Breast epithelium (tissue), 4 donors: Measurements from ENCODE around the gene SPART. TPM values are rescaled to one million over a fixed set of nuclear protein-coding genes. Genes with fewer than 3 reads are reported as not detected.

Experiments
- DNase-seq, 2 donors: peaks; one replicate each; pipeline ENCODE4 v3.0.0-alpha.2; 2019; ENCODE audit warnings: low spot score in 2 of 2
- H3K27ac ChIP-seq, 2 donors: fragments of 200-600 bp; sonication (generic) in 1 of 2; one replicate each; pipeline ENCODE4 v1.5.1; 2016 to 2019; ENCODE audit warnings: mild to moderate bottlenecking in 1 of 2
- H3K27me3 ChIP-seq, 2 donors: fragments of 200-600 bp; sonication (generic) in 1 of 2; one replicate each; pipeline versions ENCODE4 v1.5.1 to v1.6.0; 2017 to 2019; ENCODE audit warnings: control low read depth in 1 of 2, mild to moderate bottlenecking in 1 of 2
- H3K36me3 ChIP-seq: fragments of 200-600 bp; one replicate; pipeline ENCODE4 v1.5.1; 2019
- H3K4me1 ChIP-seq, 2 donors: fragments of 200-600 bp; sonication (generic); one replicate each; pipeline ENCODE4 v1.5.1; 2016 to 2019; ENCODE audit warnings: control low read depth in 1 of 2
- H3K4me3 ChIP-seq, 3 donors: fragments of 200-600 bp; sonication (generic); 1 replicate in 2 of 3; 2 replicates in 1 of 3; pipeline ENCODE4 v1.5.1; 2016 to 2019; ENCODE audit warnings: mild to moderate bottlenecking in 3 of 3, moderate library complexity in 2 of 3
- H3K9me3 ChIP-seq, 2 donors: fragments of 200-600 bp; sonication (generic) in 1 of 2; one replicate each; pipeline ENCODE4 v1.5.1; 2016 to 2019; ENCODE audit warnings: control low read depth in 1 of 2
- POLR2A ChIP-seq: fragments of 450-650 bp; IDR thresholded peaks from one replicate; pipeline ENCODE4 v1.6.1; 2016; ENCODE audit warnings: antibody characterized with exemption, mild to moderate bottlenecking, moderate library complexity
- POLR2AphosphoS5 ChIP-seq, 3 donors: sonication (generic); formaldehyde crosslinking; IDR thresholded peaks; one replicate each; pipeline ENCODE4 v1.6.1; 2017; ENCODE audit warnings: antibody characterized with exemption in 3 of 3
- intact Hi-C: fragments of 100-400 bp; cut with DNase I; formaldehyde crosslinking; loops from one replicate; pipeline ENCODE4 v1.15.1; 2023; ENCODE audit warnings: low total_unique reads
- total RNA-seq, 3 donors: library from RNA; depleted of rRNA; stranded (reverse); fragments of >200 nt; gene quantifications; one replicate each; pipeline ENCODE4 v1.1.0, GENCODE V29; 2016
- TF ChIP-seq, protein P1 (sequence below), 3 donors: fragments of 450-650 bp; IDR thresholded peaks; one replicate each; pipeline ENCODE4 v1.5.1; 2016 to 2017; ENCODE audit warnings: antibody characterized with exemption in 3 of 3, mild to moderate bottlenecking in 3 of 3, moderate library complexity in 3 of 3

The SPART gene
- total RNA-seq, 3 donors from 2014 or later = 79.6 to 111 (median 105) TPM

DNA sequence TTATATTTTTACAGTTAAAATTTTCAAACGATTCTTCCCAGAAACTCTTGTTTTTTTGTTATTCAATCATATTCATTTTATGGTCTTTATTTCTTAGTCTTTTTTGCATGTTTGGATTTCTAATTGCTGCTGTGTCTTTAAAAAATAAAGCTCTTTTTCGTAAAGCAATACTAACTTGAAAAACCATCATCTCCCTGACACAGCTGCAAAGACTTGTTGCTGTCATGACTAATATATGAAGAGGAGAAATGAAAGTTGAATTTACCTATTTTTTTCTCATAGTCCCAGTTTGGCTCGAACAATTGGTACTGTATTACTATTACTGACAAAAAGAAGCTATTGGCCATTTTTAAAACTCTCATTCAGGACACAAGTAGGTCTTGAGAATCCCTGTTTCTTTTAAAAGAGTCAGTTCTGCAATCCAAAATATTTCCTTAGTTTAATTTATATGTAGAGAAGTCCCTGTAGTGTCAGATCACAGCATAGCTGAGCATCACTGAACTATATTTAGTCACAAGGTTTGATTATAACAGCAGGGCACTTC is 12.1 kb upstream of the SPART start:
- Histone ChIP-seq H3K27me3 (no peaks in the 10 kb centered on the region), H3K36me3 (no peaks in the 10 kb centered on the region), H3K4me3 (no peak overlapping the region), H3K27ac (peak overlapping the region in 1 of 2 donors; percentile 35), H3K9me3 (no peaks in the 10 kb centered on the region), H3K4me1 (no peaks in the 10 kb centered on the region)
- intact Hi-C loops = no loop called here
- TF ChIP-seq, protein P1, sequence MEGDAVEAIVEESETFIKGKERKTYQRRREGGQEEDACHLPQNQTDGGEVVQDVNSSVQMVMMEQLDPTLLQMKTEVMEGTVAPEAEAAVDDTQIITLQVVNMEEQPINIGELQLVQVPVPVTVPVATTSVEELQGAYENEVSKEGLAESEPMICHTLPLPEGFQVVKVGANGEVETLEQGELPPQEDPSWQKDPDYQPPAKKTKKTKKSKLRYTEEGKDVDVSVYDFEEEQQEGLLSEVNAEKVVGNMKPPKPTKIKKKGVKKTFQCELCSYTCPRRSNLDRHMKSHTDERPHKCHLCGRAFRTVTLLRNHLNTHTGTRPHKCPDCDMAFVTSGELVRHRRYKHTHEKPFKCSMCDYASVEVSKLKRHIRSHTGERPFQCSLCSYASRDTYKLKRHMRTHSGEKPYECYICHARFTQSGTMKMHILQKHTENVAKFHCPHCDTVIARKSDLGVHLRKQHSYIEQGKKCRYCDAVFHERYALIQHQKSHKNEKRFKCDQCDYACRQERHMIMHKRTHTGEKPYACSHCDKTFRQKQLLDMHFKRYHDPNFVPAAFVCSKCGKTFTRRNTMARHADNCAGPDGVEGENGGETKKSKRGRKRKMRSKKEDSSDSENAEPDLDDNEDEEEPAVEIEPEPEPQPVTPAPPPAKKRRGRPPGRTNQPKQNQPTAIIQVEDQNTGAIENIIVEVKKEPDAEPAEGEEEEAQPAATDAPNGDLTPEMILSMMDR (IDR thresholded peaks at IDR 0.05) = no peak
- no peak for TF ChIP-seq POLR2AphosphoS5 (IDR thresholded peaks at IDR 0.05)
- TF ChIP-seq POLR2A = no peak
- no peak for DNase-seq

DNA sequence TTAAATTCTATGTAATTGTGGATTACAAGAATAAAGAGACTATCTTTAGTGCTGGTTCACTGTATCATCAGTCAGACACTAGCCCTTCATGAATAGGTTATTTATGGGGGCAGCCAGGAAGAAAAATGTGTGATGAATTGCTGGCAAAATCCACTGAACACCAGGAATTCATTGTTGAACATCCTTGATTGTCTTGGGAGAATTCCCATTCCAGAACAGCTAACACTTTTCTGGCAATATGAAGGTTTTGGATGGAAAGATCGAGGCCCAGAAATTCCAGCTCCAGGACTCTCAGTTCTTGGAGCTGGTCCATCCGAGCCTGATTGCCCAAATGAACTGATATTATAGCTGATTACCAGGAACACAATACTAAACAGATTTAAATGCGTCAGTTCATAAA is 11.5 kb upstream of the SPART start:
- Histone ChIP-seq H3K9me3 (no peaks in the 10 kb centered on the region), H3K36me3 (no peaks in the 10 kb centered on the region), H3K4me1 (no peaks in the 10 kb centered on the region), H3K27me3 (no peaks in the 10 kb centered on the region), H3K27ac (peak overlapping the region in 1 of 2 donors; percentile 73), H3K4me3 (no peak overlapping the region)
- DNase-seq = no peak
- intact Hi-C loops = no loop called here
- TF ChIP-seq, protein P1 (IDR thresholded peaks at IDR 0.05) = no peak
- TF ChIP-seq POLR2AphosphoS5 (IDR thresholded peaks at IDR 0.05) (peak in 1 of 3 donors; percentile 36), POLR2A (no peak)

DNA sequence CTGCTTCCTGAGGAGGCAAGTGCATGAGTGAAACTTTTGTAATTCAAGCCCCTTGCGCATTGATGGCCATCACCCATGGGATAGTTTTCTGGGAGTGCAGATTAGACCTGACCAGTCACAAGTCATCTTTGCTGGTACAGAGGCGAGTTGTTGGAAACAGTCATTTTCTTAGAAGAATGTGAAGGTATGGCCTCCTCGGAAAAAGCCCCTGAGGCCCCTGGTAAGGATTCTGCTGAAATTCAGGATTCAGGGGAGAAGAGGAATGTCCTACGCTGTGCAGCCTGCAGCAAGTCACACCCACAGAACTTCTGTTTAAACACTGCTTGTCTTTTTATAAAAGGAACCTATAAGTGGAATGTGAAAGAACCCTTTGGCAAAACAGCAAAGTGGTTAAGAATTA is 11.0 kb upstream of the SPART start:
- DNase-seq = no peak
- TF ChIP-seq, protein P1 (IDR thresholded peaks at IDR 0.05) = no peak
- TF ChIP-seq POLR2AphosphoS5 (IDR thresholded peaks at IDR 0.05) (no peak), POLR2A (no peak)
- no peaks in the 10 kb centered on the region for H3K36me3 ChIP-seq
- no peaks in the 10 kb centered on the region for H3K4me1 ChIP-seq
- no peaks in the 10 kb centered on the region for H3K9me3 ChIP-seq
- H3K27me3 ChIP-seq = no peaks in the 10 kb centered on the region
- no peak overlapping the region for H3K4me3 ChIP-seq
- peak overlapping the region in 1 of 2 donors; percentile 73 for H3K27ac ChIP-seq
- intact Hi-C loops = no loop called here

DNA sequence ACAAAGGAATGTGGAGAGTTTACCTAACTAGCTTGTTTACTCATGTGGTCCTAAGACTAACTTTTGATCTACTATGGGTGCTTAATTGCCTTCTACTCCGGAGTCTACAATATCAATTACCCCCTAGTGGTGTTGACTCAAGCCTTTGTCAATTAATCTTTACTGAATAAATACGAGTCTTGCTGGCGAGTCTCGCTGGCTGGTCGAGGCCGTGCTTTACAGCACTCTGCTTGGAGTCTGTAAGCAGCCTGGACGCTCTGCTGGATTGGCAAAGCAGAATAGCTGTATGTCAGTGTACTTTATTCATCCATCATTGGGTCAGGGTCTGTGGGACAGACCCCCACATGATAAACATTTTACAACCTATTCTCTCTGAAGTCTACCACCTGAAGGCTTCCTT is 9.9 kb upstream of the SPART start:
- Histone ChIP-seq H3K27ac (no peak overlapping the region), H3K4me3 (no peak overlapping the region), H3K9me3 (no peaks in the 10 kb centered on the region), H3K4me1 (no peaks in the 10 kb centered on the region), H3K27me3 (no peaks in the 10 kb centered on the region), H3K36me3 (no peaks in the 10 kb centered on the region)
- TF ChIP-seq, protein P1 (IDR thresholded peaks at IDR 0.05) = no peak
- TF ChIP-seq POLR2AphosphoS5 (IDR thresholded peaks at IDR 0.05) = no peak
- no peak for TF ChIP-seq POLR2A
- intact Hi-C loops = no loop called here
- no peak for DNase-seq

DNA sequence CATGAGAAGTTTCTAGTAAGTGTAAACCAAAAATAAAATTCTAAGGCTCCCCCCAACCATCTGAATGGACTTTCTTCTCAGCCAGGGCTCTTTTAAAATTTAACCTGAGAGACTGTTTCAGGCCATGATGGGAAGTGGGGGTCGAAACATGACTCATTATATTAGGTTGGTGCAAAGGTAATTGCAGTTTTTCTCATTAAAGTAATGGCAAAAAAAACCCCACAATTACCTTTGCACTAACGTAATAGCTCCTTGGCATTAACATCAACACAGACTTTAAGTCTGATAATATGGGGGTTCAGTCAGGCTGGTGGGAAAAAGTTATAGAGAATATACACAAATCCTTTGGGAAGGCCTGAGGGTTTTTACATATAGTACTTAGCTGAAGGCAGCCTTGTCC is 9.4 kb upstream of the SPART start:
- no peak overlapping the region for H3K4me3 ChIP-seq
- no peak overlapping the region for H3K27ac ChIP-seq
- no peaks in the 10 kb centered on the region for H3K36me3 ChIP-seq
- H3K4me1 ChIP-seq = no peaks in the 10 kb centered on the region
- no peak for TF ChIP-seq POLR2A
- TF ChIP-seq POLR2AphosphoS5 (IDR thresholded peaks at IDR 0.05) = no peak
- TF ChIP-seq, protein P1 (IDR thresholded peaks at IDR 0.05) = no peak
- intact Hi-C loops = loop anchor here (2.0 kb wide), 1 partner anchor 61 kb away; no protein-coding TSS in a partner anchor
- H3K9me3 ChIP-seq = no peaks in the 10 kb centered on the region
- no peaks in the 10 kb centered on the region for H3K27me3 ChIP-seq
- no peak for DNase-seq
